Loucy (cell line): ENCODE results near the gene NRF1.
"Not testable (repeated sequence)": the region's sequence is repeated elsewhere in the genome, so short reads cannot be mapped to it uniquely, and the experiment has no call there.

Experiments
- H2AFZ ChIP-seq: fragments of 200-600 bp; sonication (generic); 2 replicates; pipeline ENCODE4 v1.6.0; 2016; ENCODE audit warnings: antibody characterized with exemption, mild to moderate bottlenecking, low read length, moderate library complexity
- H3F3A ChIP-seq: fragments of 200-600 bp; 2 replicates; pipeline ENCODE4 v1.6.0; 2016; ENCODE audit warnings: antibody characterized with exemption, low read depth, mild to moderate bottlenecking
- H3K27me3 ChIP-seq: fragments of 200-600 bp; sonication (generic); 2 replicates; pipeline ENCODE4 v1.6.1; 2014; ENCODE audit warnings: low read length, mild to moderate bottlenecking; ENCODE audit not compliant: insufficient read depth, poor library complexity, severe bottlenecking
- H3K36me3 ChIP-seq: fragments of 200-600 bp; sonication (generic); 2 replicates; pipeline ENCODE4 v1.6.1; 2016; ENCODE audit warnings: low read length; ENCODE audit not compliant: insufficient read depth
- H3K4me1 ChIP-seq: fragments of 200-600 bp; sonication (generic); 2 replicates; pipeline ENCODE4 v1.5.1; 2014; ENCODE audit warnings: low read length, mild to moderate bottlenecking; ENCODE audit not compliant: insufficient read depth, poor library complexity, severe bottlenecking
- H3K4me2 ChIP-seq: fragments of 200-600 bp; sonication (generic); 2 replicates; pipeline ENCODE4 v1.6.0; 2014; ENCODE audit warnings: antibody characterized with exemption, low read length, low read depth, mild to moderate bottlenecking; ENCODE audit not compliant: poor library complexity, severe bottlenecking
- H3K4me3 ChIP-seq: fragments of 200-600 bp; sonication (generic); 2 replicates; pipeline ENCODE4 v1.5.1; 2014; ENCODE audit warnings: low read length, mild to moderate bottlenecking, mixed read lengths; ENCODE audit not compliant: poor library complexity, severe bottlenecking
- H3K79me2 ChIP-seq: fragments of 200-600 bp; sonication (generic); 2 replicates; pipeline ENCODE4 v1.6.1; 2014; ENCODE audit warnings: low read length; ENCODE audit not compliant: insufficient read depth
- H3K9ac ChIP-seq: fragments of 200-600 bp; sonication (generic); 2 replicates; pipeline ENCODE4 v1.6.0; 2014; ENCODE audit warnings: mild to moderate bottlenecking, low read depth, low read length, moderate library complexity; ENCODE audit not compliant: poor library complexity, severe bottlenecking
- H3K9me2 ChIP-seq: fragments of 200-600 bp; sonication (generic); replicated peaks from 2 replicates; pipeline ENCODE4 v1.6.1; 2016; ENCODE audit warnings: low read depth, low read length, mixed read lengths
- H3K9me3 ChIP-seq: fragments of 200-600 bp; sonication (generic); 2 replicates; pipeline ENCODE4 v1.6.1; 2014; ENCODE audit warnings: mild to moderate bottlenecking, antibody characterized with exemption, low read length, low read depth; ENCODE audit not compliant: insufficient read depth
- H4K20me1 ChIP-seq: fragments of 200-600 bp; sonication (generic); 2 replicates; pipeline ENCODE4 v1.6.0; 2014; ENCODE audit warnings: antibody characterized with exemption, low read length, mild to moderate bottlenecking; ENCODE audit not compliant: insufficient read depth, poor library complexity, severe bottlenecking
- EZH2phosphoT487 ChIP-seq: fragments of 200-600 bp; IDR thresholded peaks from 2 replicates; pipeline ENCODE4 v1.6.1; 2018; ENCODE audit warnings: antibody characterized with exemption, mild to moderate bottlenecking, moderate library complexity, borderline replicate concordance
- TF ChIP-seq, protein P1 (sequence below): fragments of 200-600 bp; sonication (generic); conservative IDR thresholded peaks from 2 replicates; pipeline ENCODE4 v1.5.1; 2014; ENCODE audit warnings: mild to moderate bottlenecking, antibody characterized with exemption, low read length

The NRF1 gene

GRCh38 chr7:129611246-129612111, at the start of gene NRF1:
Gene NRF1, plus strand, starts transcription at chr7:129611720. Its CDS starts 45,632 bp downstream, at chr7:129657352.
- peak within 1 kb of the TSS; percentile 97 for H3K4me2 ChIP-seq
- no peaks in the 10 kb centered on the region for H3K9me3 ChIP-seq
- H3K9me2 ChIP-seq, result no peaks in the 10 kb centered on the region
- H2AFZ ChIP-seq, result peak within 1 kb of the TSS; percentile 97
- peaks cover 51% of the 10 kb centered on the region for H3K4me1 ChIP-seq
- 0 out of 2 replicates have a peak, but pooled peaks cover 6% of the 10 kb centered on the region for H3F3A ChIP-seq
- H3K9ac ChIP-seq, result peak within 1 kb of the TSS; percentile 97
- TF ChIP-seq, protein P1, sequence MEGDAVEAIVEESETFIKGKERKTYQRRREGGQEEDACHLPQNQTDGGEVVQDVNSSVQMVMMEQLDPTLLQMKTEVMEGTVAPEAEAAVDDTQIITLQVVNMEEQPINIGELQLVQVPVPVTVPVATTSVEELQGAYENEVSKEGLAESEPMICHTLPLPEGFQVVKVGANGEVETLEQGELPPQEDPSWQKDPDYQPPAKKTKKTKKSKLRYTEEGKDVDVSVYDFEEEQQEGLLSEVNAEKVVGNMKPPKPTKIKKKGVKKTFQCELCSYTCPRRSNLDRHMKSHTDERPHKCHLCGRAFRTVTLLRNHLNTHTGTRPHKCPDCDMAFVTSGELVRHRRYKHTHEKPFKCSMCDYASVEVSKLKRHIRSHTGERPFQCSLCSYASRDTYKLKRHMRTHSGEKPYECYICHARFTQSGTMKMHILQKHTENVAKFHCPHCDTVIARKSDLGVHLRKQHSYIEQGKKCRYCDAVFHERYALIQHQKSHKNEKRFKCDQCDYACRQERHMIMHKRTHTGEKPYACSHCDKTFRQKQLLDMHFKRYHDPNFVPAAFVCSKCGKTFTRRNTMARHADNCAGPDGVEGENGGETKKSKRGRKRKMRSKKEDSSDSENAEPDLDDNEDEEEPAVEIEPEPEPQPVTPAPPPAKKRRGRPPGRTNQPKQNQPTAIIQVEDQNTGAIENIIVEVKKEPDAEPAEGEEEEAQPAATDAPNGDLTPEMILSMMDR, result no peak
- TF ChIP-seq EZH2phosphoT487, result no peak
- H3K36me3 ChIP-seq, result no peaks in the 10 kb centered on the region
- peaks cover 36% of the 10 kb centered on the region for H4K20me1 ChIP-seq
- peaks cover 70% of the 10 kb centered on the region for H3K79me2 ChIP-seq
- peak within 1 kb of the TSS; percentile 89 for H3K4me3 ChIP-seq
- no peaks in the 10 kb centered on the region for H3K27me3 ChIP-seq

DNA sequence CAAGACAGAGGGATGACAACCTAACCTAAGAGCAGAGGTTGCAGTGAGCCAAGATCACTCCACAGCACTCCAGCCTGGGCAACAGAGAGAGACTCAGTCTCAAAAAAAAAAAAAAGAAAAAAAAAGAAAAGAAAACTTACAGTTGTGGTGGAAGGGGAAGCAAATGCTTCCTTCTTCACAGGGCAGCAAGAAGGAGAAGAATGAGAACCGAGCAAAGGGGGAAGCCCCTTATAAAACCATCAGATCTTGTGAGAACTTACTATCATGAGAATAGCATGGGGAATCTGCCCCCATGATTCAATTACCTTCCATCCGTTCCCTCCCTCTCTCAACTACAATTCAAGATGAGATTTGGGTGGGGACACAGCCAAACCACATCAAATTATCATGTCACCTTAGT, 45.2 kb upstream of the NRF1 start:
- H4K20me1 ChIP-seq, H3K9me2 ChIP-seq, H3K4me3 ChIP-seq, H3K36me3 ChIP-seq, H3K79me2 ChIP-seq, H3K4me2 ChIP-seq, H3F3A ChIP-seq, H3K4me1 ChIP-seq, H3K9me3 ChIP-seq, H3K27me3 ChIP-seq, H2AFZ ChIP-seq, H3K9ac ChIP-seq: not testable (repeated sequence)

- Histone ChIP-seq H3K27me3 (no peaks in the 10 kb centered on the region), H3K4me3 (no peak overlapping the region), H3K4me1 (no peaks in the 10 kb centered on the region), H3F3A (no peaks in the 10 kb centered on the region), H3K36me3 (no peaks in the 10 kb centered on the region), H3K9me3 (no peaks in the 10 kb centered on the region), H3K79me2 (no peaks in the 10 kb centered on the region), H2AFZ (no peak overlapping the region), H3K9me2 (no peaks in the 10 kb centered on the region), H4K20me1 (no peaks in the 10 kb centered on the region), H3K4me2 (no peak overlapping the region), H3K9ac (no peak overlapping the region)
- TF ChIP-seq EZH2phosphoT487, result no peak
- TF ChIP-seq, protein P1, result no peak
These were observed 44.1 kb upstream of the NRF1 start for GRCh38 chr7:129567377-129567776.

- H3K4me1 ChIP-seq, result no peaks in the 10 kb centered on the region
- no peaks in the 10 kb centered on the region for H3K27me3 ChIP-seq
- H3F3A ChIP-seq, result no peaks in the 10 kb centered on the region
- no peaks in the 10 kb centered on the region for H3K9me3 ChIP-seq
- no peak overlapping the region for H3K4me2 ChIP-seq
- no peaks in the 10 kb centered on the region for H3K9me2 ChIP-seq
- no peak overlapping the region for H3K4me3 ChIP-seq
- no peaks in the 10 kb centered on the region for H4K20me1 ChIP-seq
- H3K9ac ChIP-seq, result no peak overlapping the region
- H3K79me2 ChIP-seq, result no peaks in the 10 kb centered on the region
- no peak overlapping the region for H2AFZ ChIP-seq
- TF ChIP-seq, protein P1, result no peak
- no peak for TF ChIP-seq EZH2phosphoT487
- H3K36me3 ChIP-seq, result no peaks in the 10 kb centered on the region
These were observed 43.3 kb upstream of the NRF1 start for GRCh38 chr7:129568240-129568639.
